KOPT-K1 (cell line): ENCODE measurements around the gene ZFYVE1.
"Not testable (repeated sequence)": the region's sequence is repeated elsewhere in the genome, so short reads cannot be mapped to it uniquely, and the experiment has no call there.

Experiments used
- H3K27ac ChIP-seq: fragments of 200-600 bp; sonication (generic); 2 replicates; pipeline ENCODE4 v1.5.1; 2016; ENCODE audit warnings: antibody characterized with exemption, mild to moderate bottlenecking, low read depth, low read length; ENCODE audit not compliant: poor library complexity, severe bottlenecking
- H3K36me3 ChIP-seq: fragments of 200-600 bp; sonication (generic); 2 replicates; pipeline ENCODE4 v1.5.1; 2017; ENCODE audit warnings: antibody characterized with exemption, mild to moderate bottlenecking, low read length, moderate library complexity; ENCODE audit not compliant: insufficient read depth
- H3K9me3 ChIP-seq: fragments of 200-600 bp; sonication (generic); 2 replicates; pipeline ENCODE4 v1.5.1; 2017; ENCODE audit warnings: antibody characterized with exemption, low read length, mild to moderate bottlenecking; ENCODE audit not compliant: insufficient read depth, poor library complexity, severe bottlenecking

Gene ZFYVE1

GRCh38 chr14:72982146-72982708 is 44.7 kb downstream of the ZFYVE1 start:
- Histone ChIP-seq H3K27ac (no peak overlapping the region), H3K36me3 (peaks cover 72% of the 10 kb centered on the region), H3K9me3 (no peaks in the 10 kb centered on the region)

- H3K9me3 ChIP-seq = no peaks in the 10 kb centered on the region
- peaks cover 78% of the 10 kb centered on the region for H3K36me3 ChIP-seq
- no peak overlapping the region for H3K27ac ChIP-seq
These were observed 46.0 kb downstream of the ZFYVE1 start for GRCh38 chr14:72980863-72981262.

- peaks cover 83% of the 10 kb centered on the region for H3K36me3 ChIP-seq
- H3K9me3 ChIP-seq = no peaks in the 10 kb centered on the region
- no peak overlapping the region for H3K27ac ChIP-seq
These were observed 48.0 kb downstream of the ZFYVE1 start for GRCh38 chr14:72978856-72979255.

GRCh38 chr14:72975770-72976169 is 51.1 kb downstream of the ZFYVE1 start:
- Histone ChIP-seq H3K9me3 (no peaks in the 10 kb centered on the region), H3K27ac (no peak overlapping the region), H3K36me3 (peaks cover 92% of the 10 kb centered on the region)

- no peaks in the 10 kb centered on the region for H3K9me3 ChIP-seq
- H3K27ac ChIP-seq = no peak overlapping the region
- peaks cover 96% of the 10 kb centered on the region for H3K36me3 ChIP-seq
These were observed 52.2 kb downstream of the ZFYVE1 start for GRCh38 chr14:72974661-72975060.

- Histone ChIP-seq H3K27ac (no peak overlapping the region), H3K36me3 (peaks cover 84% of the 10 kb centered on the region), H3K9me3 (no peaks in the 10 kb centered on the region)
These were observed 56.0 kb downstream of the ZFYVE1 start for GRCh38 chr14:72970824-72971434.

- Histone ChIP-seq H3K27ac (no peak overlapping the region), H3K9me3 (no peaks in the 10 kb centered on the region), H3K36me3 (peaks cover 76% of the 10 kb centered on the region)
These were observed 56.8 kb downstream of the ZFYVE1 start for GRCh38 chr14:72970058-72970630.

GRCh38 chr14:72968316-72968715 is 58.6 kb downstream of the ZFYVE1 start:
- no peak overlapping the region for H3K27ac ChIP-seq
- H3K36me3 ChIP-seq = peaks cover 57% of the 10 kb centered on the region
- H3K9me3 ChIP-seq = no peaks in the 10 kb centered on the region

GRCh38 chr14:72966038-72966437 is 60.9 kb downstream of the ZFYVE1 start:
- Histone ChIP-seq H3K36me3 (peaks cover 57% of the 10 kb centered on the region), H3K27ac (no peak overlapping the region), H3K9me3 (no peaks in the 10 kb centered on the region)

- no peak overlapping the region for H3K27ac ChIP-seq
- no peaks in the 10 kb centered on the region for H3K9me3 ChIP-seq
- H3K36me3 ChIP-seq = peaks cover 57% of the 10 kb centered on the region
These were observed 61.7 kb downstream of the ZFYVE1 start for GRCh38 chr14:72965249-72965648.

- peaks cover 61% of the 10 kb centered on the region for H3K36me3 ChIP-seq
- no peaks in the 10 kb centered on the region for H3K9me3 ChIP-seq
- no peak overlapping the region for H3K27ac ChIP-seq
These were observed 64.0 kb downstream of the ZFYVE1 start for GRCh38 chr14:72962829-72963312.

- H3K9me3 ChIP-seq, H3K27ac ChIP-seq: not testable (repeated sequence)
- H3K36me3 ChIP-seq = peaks cover 63% of the 10 kb centered on the region
These were observed 64.6 kb downstream of the ZFYVE1 start for GRCh38 chr14:72962336-72962754.

GRCh38 chr14:72961579-72962335 is 65.1 kb downstream of the ZFYVE1 start:
- no peaks in the 10 kb centered on the region for H3K9me3 ChIP-seq
- no peak overlapping the region for H3K27ac ChIP-seq
- H3K36me3 ChIP-seq = peaks cover 64% of the 10 kb centered on the region

- not testable (repeated sequence) for H3K27ac ChIP-seq, H3K9me3 ChIP-seq
- H3K36me3 ChIP-seq = peaks cover 71% of the 10 kb centered on the region
These were observed 65.9 kb downstream of the ZFYVE1 start for GRCh38 chr14:72961016-72961415.

GRCh38 chr14:72958548-72958947 is 68.4 kb downstream of the ZFYVE1 start:
- Histone ChIP-seq H3K36me3 (peaks cover 94% of the 10 kb centered on the region), H3K9me3 (no peaks in the 10 kb centered on the region), H3K27ac (no peak overlapping the region)
